GM10248 (cell line): ENCODE measurements around the gene CYB561.
"Not testable (repeated sequence)": the region's sequence is repeated elsewhere in the genome, so short reads cannot be mapped to it uniquely, and the experiment has no call there.

Experiments
- CTCF ChIA-PET: fragments of 300-600 bp; sonication (Branson Sonifier 250); formaldehyde crosslinking; extraction: SDS; loops from one replicate; lab custom pipeline; 2021; ENCODE audit warnings: antibody characterized with exemption; lab: Yijun Ruan, JAX
- POLR2A ChIA-PET: fragments of 350-650 bp; sonication (Branson Sonifier 250); formaldehyde crosslinking; extraction: SDS; loops from one replicate; lab custom pipeline; 2020; ENCODE audit warnings: antibody characterized with exemption; lab: Yijun Ruan, JAX
- DNase-seq: peaks from one replicate; pipeline ENCODE4 v3.0.0; 2012; ENCODE audit errors: extremely low spot score
- TF ChIP-seq, protein P1 (sequence below): IDR thresholded peaks from 2 replicates; pipeline ENCODE4 v1.5.1; 2012; ENCODE audit warnings: mild to moderate bottlenecking, low read depth; ENCODE audit errors: extremely low read depth, missing control alignments, control extremely low read depth

The CYB561 gene

DNA sequence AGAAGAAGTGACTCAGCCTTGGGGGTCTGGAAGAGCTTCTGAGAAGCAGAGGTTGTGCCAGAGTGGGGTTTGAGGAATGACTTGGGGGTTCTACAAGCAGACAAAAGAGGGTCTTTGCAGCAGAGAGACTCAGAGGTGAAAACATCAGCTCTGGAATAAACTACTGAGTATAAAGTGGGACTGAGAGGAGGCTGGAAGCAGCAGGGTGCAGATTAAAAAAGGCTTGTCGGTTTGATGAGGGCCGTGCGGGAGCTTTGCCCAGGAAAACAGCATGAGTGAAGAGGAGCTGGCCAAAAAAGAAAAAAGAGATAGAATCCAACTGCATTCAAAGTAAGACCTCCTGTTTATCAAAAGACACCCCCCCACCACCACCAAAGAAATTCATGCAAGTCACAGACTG is 17.7 kb upstream of the CYB561 start:
- CTCF ChIA-PET, result interaction anchor here (1.9 kb wide), 1 partner anchor 39 kb away, joined by 5 read pairs; no protein-coding TSS in a partner anchor
- TF ChIP-seq, protein P1, sequence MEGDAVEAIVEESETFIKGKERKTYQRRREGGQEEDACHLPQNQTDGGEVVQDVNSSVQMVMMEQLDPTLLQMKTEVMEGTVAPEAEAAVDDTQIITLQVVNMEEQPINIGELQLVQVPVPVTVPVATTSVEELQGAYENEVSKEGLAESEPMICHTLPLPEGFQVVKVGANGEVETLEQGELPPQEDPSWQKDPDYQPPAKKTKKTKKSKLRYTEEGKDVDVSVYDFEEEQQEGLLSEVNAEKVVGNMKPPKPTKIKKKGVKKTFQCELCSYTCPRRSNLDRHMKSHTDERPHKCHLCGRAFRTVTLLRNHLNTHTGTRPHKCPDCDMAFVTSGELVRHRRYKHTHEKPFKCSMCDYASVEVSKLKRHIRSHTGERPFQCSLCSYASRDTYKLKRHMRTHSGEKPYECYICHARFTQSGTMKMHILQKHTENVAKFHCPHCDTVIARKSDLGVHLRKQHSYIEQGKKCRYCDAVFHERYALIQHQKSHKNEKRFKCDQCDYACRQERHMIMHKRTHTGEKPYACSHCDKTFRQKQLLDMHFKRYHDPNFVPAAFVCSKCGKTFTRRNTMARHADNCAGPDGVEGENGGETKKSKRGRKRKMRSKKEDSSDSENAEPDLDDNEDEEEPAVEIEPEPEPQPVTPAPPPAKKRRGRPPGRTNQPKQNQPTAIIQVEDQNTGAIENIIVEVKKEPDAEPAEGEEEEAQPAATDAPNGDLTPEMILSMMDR, result no peak
- POLR2A ChIA-PET, result interaction anchor here (0.7 kb wide), 1 partner anchor 292 kb away, joined by 3 read pairs; no protein-coding TSS in a partner anchor
- no peak for DNase-seq

DNA sequence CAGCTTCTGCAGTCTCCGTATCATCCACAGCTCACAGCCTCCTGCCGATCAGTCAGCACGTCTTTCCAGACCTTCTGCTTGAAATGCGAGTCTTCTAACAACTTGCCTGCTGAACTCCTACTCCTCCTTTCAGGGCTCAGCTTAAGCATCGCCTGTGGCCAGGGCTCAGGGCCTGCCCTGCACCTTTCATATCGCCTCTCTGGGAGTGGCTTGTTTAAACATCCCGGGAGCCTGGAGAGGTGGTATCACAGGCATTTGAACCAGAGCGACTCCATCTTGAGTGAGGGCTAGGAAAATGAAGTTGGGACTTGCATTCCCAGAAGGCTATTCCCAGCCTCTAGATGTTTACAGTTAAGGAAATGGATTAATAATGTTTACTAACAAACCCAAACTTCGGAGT is 13.9 kb upstream of the CYB561 start:
- DNase-seq, result no peak
- POLR2A ChIA-PET, result no interaction called here
- CTCF ChIA-PET, result interaction anchor here (1.3 to 3.0 kb wide), 3 partner anchors 20 to 34 kb away, joined by 3 to 11 read pairs (median 7); no protein-coding TSS in a partner anchor
- TF ChIP-seq, protein P1, result no peak

DNA sequence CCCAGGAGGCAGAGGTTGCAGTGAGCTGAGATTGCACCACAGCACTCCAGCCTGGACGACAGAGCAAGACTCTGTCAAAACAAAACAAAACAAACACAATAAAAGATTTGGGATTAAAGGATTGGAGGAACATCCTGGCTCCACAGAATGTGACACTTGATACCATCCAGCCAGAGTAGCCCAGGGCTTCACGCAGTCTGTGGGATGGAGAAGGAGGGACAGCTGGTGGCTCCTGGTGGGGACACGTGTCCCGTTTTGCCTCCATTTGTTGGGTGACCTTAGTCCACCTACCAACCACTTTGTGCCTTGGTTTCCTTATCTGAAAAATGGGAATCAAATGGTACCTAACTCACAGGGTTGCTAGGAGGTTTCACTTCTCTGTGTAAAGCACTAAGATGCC is 12.4 kb upstream of the CYB561 start:
- POLR2A ChIA-PET, result no interaction called here
- DNase-seq, result no peak
- TF ChIP-seq, protein P1, result no peak
- CTCF ChIA-PET, result no interaction called here

DNA sequence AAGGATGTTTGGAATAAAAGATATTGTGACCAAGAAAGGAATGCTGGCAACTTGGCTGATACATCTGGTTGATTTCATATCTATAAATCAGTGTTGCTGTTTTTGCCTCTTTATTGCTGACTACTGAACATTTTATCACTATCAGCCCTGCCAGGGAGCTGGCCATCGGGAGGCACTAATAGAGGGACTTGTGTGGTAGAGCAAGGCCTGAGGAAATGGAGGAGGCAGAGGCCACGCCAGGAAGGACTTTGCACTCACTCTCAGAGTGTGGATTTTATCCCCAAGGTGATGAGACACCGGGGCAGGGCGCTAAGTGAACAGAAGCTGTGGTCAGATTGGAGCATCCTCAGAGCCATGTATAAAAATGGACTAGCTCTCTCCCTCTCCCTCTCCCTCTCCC is 9.3 kb upstream of the CYB561 start:
- CTCF ChIA-PET, result interaction anchor here (0.6 to 4.4 kb wide), 5 partner anchors 9 to 156 kb away, joined by 3 to 19 read pairs (median 4); no protein-coding TSS in a partner anchor

DNA sequence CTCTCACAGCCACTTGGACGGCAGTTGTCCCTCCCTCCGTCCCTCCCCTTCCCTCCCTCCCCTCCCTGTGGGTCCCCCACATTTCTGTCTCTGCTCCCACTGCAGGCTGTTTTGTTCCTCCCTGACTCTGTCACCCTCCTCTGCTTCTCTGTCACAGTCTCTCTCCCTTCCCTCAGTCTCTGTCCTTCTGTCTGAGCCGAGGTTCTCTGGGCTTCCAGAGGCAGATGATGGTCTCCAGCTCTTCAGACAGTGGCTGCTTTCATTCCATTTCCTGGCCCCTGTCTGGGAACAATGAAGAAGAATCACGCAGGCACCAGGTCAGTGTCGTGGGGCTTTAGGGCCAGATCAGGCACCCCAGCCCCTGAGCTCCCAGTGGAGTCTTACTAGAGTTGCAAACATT is 8.8 kb upstream of the CYB561 start:
- POLR2A ChIA-PET, result no interaction called here
- DNase-seq, result no peak
- TF ChIP-seq, protein P1, result no peak
- CTCF ChIA-PET, result interaction anchor here (0.9 to 4.4 kb wide), 3 partner anchors 25 to 157 kb away, joined by 3 to 19 read pairs (median 6); no protein-coding TSS in a partner anchor

More for the DNA sequence above, 9.3 kb upstream of the CYB561 start:
- POLR2A ChIA-PET, result no interaction called here
- no peak for DNase-seq
- TF ChIP-seq, protein P1, result no peak

DNA sequence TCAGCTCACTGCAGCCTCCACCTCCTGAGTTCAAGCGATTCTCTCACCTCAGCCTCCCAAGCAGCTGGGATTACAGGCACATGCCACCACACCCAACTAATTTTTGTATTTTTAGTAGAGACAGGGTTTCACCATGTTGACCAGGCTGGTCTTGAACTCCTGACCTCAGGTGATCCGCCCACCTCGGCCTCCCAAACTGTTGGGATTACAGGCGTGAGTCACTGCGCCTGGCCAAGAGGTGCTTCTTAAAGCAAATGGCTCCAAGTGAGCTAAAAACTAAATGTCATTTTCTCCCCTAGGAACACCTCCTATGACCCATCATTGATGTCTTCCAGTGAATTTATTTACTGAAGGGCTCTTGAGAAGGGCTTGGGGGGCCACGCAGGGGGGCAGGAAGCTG is 8.3 kb upstream of the CYB561 start:
- POLR2A ChIA-PET, result not testable (repeated sequence)

DNA sequence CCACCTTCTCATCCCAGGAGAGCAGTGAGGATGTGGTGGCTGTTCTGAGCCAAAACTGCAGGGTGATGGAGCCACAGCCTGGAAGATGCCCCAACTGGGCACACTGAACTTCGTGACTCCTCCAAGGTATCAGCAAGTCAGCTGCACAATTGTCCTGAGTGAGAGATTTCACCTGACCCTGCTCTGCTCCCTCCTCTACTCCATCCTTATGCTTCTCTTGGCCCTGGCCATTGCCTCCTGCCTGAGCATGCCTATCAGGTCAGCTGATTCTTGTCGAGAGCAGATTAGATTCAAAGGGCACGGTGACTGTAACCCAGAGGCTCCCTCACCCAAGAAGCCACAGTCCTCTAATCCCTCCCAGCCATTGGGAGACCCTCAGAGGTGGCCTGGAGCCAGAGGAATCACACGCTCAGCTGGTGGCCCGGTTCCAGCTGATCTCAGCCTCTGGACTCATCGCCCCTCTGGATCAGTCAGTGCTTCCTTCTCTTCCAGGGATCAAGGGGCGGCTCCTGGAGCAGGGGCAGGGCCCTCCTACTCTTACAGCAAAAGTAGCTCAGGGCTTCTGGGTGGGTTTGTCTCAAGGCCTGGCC is 7.0 kb upstream of the CYB561 start:
- no peak for DNase-seq
- TF ChIP-seq, protein P1, result no peak
- ChIA-PET POLR2A (no interaction called here), CTCF (interaction anchor here (0.8 to 4.4 kb wide), 9 partner anchors 10 to 435 kb away, joined by 3 to 19 read pairs (median 4); no protein-coding TSS in a partner anchor)

More for the DNA sequence above, 8.3 kb upstream of the CYB561 start:
- CTCF ChIA-PET, result interaction anchor here (0.9 to 4.4 kb wide), 5 partner anchors 11 to 212 kb away, joined by 3 to 19 read pairs (median 6); no protein-coding TSS in a partner anchor
- DNase-seq, result not testable (repeated sequence)
